SH-SY5Y (cell line): Measurements from ENCODE around the gene ATF5.

Source experiments
- GATA2 ChIP-seq: IDR thresholded peaks from 2 replicates; pipeline ENCODE4 v1.6.1; 2011; ENCODE audit warnings: mild to moderate bottlenecking, low read depth, low read length
- GATA3 ChIP-seq: IDR thresholded peaks from 2 replicates; pipeline ENCODE4 v1.6.1; 2011; ENCODE audit warnings: low read depth, mild to moderate bottlenecking, low read length, moderate library complexity

DNA sequence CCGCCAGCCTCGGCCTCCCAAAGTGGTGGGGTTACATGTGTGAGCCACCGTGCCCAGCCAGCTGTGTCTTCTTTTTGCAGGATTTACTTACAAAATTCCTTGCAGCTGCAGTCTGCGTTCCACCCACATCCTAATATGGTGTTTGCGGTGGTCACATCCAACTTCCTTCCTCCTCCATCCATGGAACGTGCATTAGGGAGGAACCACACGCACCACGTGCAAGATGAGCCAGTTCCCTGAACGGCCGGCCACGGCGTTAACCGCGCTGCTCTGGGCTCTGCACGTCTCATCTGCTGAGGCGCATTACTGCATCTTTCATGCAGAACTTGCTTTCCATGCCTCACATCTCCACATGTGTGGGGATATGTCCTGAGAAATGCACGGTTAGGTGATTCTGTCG lies 45.0 kb downstream of the ATF5 start:
- TF ChIP-seq GATA2 (no peak), GATA3 (no peak)
